Thyroid gland (tissue), 4 donors: Measurements from ENCODE around the gene ATP8A1. TPM values are rescaled to one million over a fixed set of nuclear protein-coding genes. Genes with fewer than 3 reads are reported as not detected.

Experiments used
- DNase-seq, 2 donors: peaks; one replicate each; pipeline ENCODE4 v3.0.0-alpha.2; 2019
- H3K27ac ChIP-seq, 3 donors: fragments of 200-600 bp; sonication (generic); 1 replicate in 2 of 3; 2 replicates in 1 of 3; pipeline ENCODE4 v1.5.1; 2016 to 2019; ENCODE audit warnings: mild to moderate bottlenecking in 1 of 3, moderate library complexity in 1 of 3
- H3K27me3 ChIP-seq: fragments of 200-600 bp; sonication (generic); one replicate; pipeline ENCODE4 v1.5.1; 2019
- H3K36me3 ChIP-seq, 2 donors: fragments of 200-600 bp; sonication (generic); one replicate each; pipeline ENCODE4 v1.5.1; 2016 to 2019
- H3K4me1 ChIP-seq, 2 donors: fragments of 200-600 bp; sonication (generic); one replicate each; pipeline ENCODE4 v1.5.1; 2017 to 2019
- H3K4me3 ChIP-seq, 3 donors: fragments of 200-600 bp; sonication (generic); replicated peaks in 1 of 3; 1 replicate in 2 of 3; 2 replicates in 1 of 3; pipeline ENCODE4 v1.5.1; 2016; ENCODE audit warnings: mild to moderate bottlenecking in 1 of 3
- H3K9me3 ChIP-seq: fragments of 200-600 bp; sonication (generic); one replicate; pipeline ENCODE4 v1.5.1; 2017
- POLR2A ChIP-seq, 2 donors: fragments of 450-650 bp; IDR thresholded peaks; one replicate each; pipeline ENCODE4 v1.6.1; 2017; ENCODE audit warnings: antibody characterized with exemption in 2 of 2, mild to moderate bottlenecking in 2 of 2, moderate library complexity in 1 of 2
- WGBS, 2 donors: methylation state at CpG; one replicate each; pipeline ENCODE4 v1.1.5; 2017; 5-methylcytosine and 5-hydroxymethylcytosine counted together
- intact Hi-C: fragments of 100-400 bp; cut with DNase I; formaldehyde crosslinking; loops from one replicate; pipeline ENCODE4 v1.15.1; 2023
- total RNA-seq, 4 donors: library from RNA; depleted of rRNA; stranded (reverse); fragments of >200 nt; gene quantifications; one replicate each; pipeline ENCODE4 v1.2.3, GENCODE V29; 2016
- TF ChIP-seq, protein P1 (sequence below), 6 experiments: fragments of 200-600 bp in 3 of 6; fragments of 450-650 bp in 3 of 6; sonication (generic) in 3 of 6; IDR thresholded peaks; one replicate each; pipeline ENCODE4 v1.5.1; 2016 to 2019; ENCODE audit warnings: antibody characterized with exemption in 6 of 6, mild to moderate bottlenecking in 2 of 6, inconsistent platforms in 1 of 6, moderate library complexity in 1 of 6

Gene ATP8A1
- total RNA-seq, 4 donors from 2014 or later: 191 to 274 (median 245) TPM

DNA sequence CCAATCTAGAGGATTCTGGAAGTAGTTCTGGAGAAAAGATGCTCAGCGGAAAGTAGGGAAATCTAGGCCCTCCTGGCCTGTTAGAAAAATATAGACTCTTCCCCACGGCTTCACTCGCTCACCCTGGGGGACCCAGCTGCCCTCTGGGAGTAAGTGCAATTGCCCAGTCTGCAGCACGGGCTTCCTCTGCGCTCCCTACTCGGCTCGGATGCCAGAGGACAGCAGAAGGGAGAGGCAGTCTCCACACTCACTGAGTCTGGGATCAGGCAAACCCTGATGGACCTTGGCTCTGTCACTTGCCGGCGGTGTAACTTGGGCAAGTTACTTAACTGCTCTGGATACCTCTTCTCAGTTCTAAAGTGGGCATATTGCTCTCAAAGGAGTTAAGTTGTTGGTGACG lies 257.5 kb downstream of the ATP8A1 start:
- no peak overlapping the region for H3K4me3 ChIP-seq
- DNase-seq: no peak
- WGBS, 2 donors: 18 to 24% methylated on average over 4 to 9 of the region's 10 CpGs
- H3K27me3 ChIP-seq: no peaks in the 10 kb centered on the region
- no peak for TF ChIP-seq POLR2A (IDR thresholded peaks at IDR 0.05)
- TF ChIP-seq, protein P1, sequence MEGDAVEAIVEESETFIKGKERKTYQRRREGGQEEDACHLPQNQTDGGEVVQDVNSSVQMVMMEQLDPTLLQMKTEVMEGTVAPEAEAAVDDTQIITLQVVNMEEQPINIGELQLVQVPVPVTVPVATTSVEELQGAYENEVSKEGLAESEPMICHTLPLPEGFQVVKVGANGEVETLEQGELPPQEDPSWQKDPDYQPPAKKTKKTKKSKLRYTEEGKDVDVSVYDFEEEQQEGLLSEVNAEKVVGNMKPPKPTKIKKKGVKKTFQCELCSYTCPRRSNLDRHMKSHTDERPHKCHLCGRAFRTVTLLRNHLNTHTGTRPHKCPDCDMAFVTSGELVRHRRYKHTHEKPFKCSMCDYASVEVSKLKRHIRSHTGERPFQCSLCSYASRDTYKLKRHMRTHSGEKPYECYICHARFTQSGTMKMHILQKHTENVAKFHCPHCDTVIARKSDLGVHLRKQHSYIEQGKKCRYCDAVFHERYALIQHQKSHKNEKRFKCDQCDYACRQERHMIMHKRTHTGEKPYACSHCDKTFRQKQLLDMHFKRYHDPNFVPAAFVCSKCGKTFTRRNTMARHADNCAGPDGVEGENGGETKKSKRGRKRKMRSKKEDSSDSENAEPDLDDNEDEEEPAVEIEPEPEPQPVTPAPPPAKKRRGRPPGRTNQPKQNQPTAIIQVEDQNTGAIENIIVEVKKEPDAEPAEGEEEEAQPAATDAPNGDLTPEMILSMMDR (IDR thresholded peaks at IDR 0.05): no peak
- intact Hi-C loops: no loop called here
- H3K27ac ChIP-seq: no peak overlapping the region
- peaks cover 8 to 19% of the 10 kb centered on the region in 2 donors for H3K4me1 ChIP-seq
- no peaks in the 10 kb centered on the region for H3K9me3 ChIP-seq
- H3K36me3 ChIP-seq: no peaks in the 10 kb centered on the region

DNA sequence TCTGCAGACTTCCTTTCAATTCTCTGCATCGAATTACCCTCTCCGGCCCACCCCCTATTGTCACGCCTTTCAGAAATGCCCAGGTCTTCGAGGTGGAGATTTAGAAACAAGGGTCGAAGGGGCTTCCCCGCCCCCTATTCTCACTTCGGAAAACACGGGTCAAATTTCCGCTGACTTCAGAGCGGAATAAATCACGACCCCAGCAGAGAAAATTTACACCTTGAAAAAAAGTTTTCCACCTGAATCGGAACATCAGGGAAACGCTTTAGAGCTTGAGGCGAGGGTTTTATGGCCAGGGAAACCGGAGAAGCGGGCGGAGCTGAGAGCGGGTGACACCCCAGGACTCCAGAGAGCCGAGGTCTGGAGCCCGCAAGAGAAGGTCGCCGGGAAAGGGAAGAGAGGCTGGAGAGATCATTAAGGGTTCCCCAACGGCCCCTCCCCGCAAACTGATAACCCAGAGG lies 258.0 kb downstream of the ATP8A1 start:
- intact Hi-C loops: no loop called here
- 7% methylated on average over 24 of the region's 24 CpGs for WGBS, 2 donors

DNA sequence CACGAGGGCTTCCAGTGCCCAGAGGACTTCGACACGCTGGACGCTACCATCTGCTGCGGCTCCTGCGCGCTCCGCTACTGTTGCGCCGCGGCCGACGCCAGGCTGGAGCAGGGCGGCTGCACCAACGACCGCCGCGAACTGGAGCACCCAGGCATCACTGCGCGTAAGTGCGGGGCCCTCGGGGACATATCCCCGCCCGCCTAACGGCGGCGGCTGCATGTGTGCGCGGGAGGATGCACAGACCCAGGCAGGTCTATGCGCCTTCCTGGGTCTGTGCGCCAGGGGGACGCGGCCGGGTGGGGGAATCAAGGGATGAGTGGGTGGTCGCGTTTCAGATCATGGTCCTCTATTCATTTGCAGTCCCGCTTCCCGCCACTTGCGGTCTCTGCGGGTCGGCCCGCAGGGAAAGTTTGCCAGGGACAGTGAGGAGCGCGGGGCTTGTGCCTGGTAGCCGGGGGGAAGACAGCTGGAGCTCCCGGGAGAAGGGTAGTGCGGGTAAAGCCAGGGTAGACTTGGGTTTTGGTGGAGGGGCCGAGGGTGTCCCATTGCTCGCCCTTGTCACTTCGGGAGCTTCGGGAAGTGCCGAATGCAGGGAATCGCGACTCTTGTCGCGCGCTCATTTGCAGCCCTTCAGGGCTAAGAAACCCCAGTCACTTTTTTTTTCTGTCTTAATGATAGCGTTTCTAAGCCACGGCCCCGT lies 258.6 kb downstream of the ATP8A1 start:
- H3K9me3 ChIP-seq: no peaks in the 10 kb centered on the region
- H3K4me1 ChIP-seq: peaks cover 8 to 19% of the 10 kb centered on the region in 2 donors
- no peak overlapping the region for H3K27ac ChIP-seq
- peak overlapping the region; percentile 3 to 48 (median 18) for H3K4me3 ChIP-seq
- 1 to 3% methylated on average over 20 to 36 of the region's 60 CpGs for WGBS, 2 donors
- intact Hi-C loops: no loop called here
- H3K27me3 ChIP-seq: no peaks in the 10 kb centered on the region
- DNase-seq: no peak
- H3K36me3 ChIP-seq: no peaks in the 10 kb centered on the region
- TF ChIP-seq POLR2A (IDR thresholded peaks at IDR 0.05): no peak
- TF ChIP-seq, protein P1 (IDR thresholded peaks at IDR 0.05): peak in 1 of 6 experiments; percentile 9

More for the DNA sequence above, 258.0 kb downstream of the ATP8A1 start:
- H3K27me3 ChIP-seq: no peaks in the 10 kb centered on the region
- no peak for DNase-seq
- H3K27ac ChIP-seq: no peak overlapping the region
- TF ChIP-seq POLR2A (IDR thresholded peaks at IDR 0.05): no peak
- TF ChIP-seq, protein P1 (IDR thresholded peaks at IDR 0.05): no peak
- H3K4me3 ChIP-seq: peak overlapping the region in 1 of 3 donors; percentile 48
- H3K36me3 ChIP-seq: no peaks in the 10 kb centered on the region
- peaks cover 8 to 19% of the 10 kb centered on the region in 2 donors for H3K4me1 ChIP-seq
- H3K9me3 ChIP-seq: no peaks in the 10 kb centered on the region

DNA sequence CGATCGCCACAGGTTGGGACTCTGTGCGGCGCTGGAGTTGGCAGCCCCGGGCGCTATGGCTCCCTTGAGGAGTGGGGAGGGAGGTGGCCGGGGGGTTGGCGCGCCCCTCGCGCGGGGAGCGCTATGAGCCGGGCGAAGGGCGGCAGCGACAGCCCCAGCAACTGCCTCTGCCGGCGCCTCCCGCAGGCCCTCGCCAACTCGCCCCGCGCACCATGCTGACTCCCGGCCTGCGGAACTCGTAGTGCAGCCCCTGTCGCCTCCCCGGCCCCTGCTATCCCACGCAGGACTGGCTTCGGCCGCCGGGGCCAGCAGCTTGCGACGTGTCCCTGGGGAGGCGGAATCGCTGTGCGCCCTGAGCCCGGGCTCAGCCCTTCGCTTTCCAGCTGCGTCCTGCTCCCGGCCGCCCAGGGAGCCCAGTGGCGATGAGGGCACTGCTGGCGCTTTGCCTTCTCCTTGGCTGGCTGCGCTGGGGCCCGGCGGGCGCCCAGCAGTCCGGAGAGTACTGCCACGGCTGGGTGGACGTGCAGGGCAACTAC lies 259.2 kb downstream of the ATP8A1 start:
- WGBS, 2 donors: 0 to 2% methylated on average over 4 to 23 of the region's 52 CpGs
- H3K27me3 ChIP-seq: no peaks in the 10 kb centered on the region
- H3K4me3 ChIP-seq: peak overlapping the region; percentile 3 to 48 (median 42)
- H3K4me1 ChIP-seq: peaks cover 8 to 19% of the 10 kb centered on the region in 2 donors
- DNase-seq: peak; percentile 76 to 84
- intact Hi-C loops: no loop called here
- TF ChIP-seq, protein P1 (IDR thresholded peaks at IDR 0.05): no peak
- peak in 1 of 2 donors; percentile 35 for TF ChIP-seq POLR2A (IDR thresholded peaks at IDR 0.05)
- H3K27ac ChIP-seq: no peak overlapping the region
- H3K36me3 ChIP-seq: no peaks in the 10 kb centered on the region
- H3K9me3 ChIP-seq: no peaks in the 10 kb centered on the region
